CD4-positive, alpha-beta T cell treated with Interleukin-6 at 100 ng/mL for 8 hours (primary cell): ENCODE results near the gene HAND1.
A peak's percentile ranks its signal among the peaks of the same experiment; 100 is the strongest.

Source experiments
- DNase-seq: peaks from one replicate; pipeline ENCODE4 v3.0.0-alpha.2; 2020; ENCODE audit warnings: mixed read lengths, low spot score

HAND1 gene

GRCh38 chr5:154478752-154479159 is 729 bp upstream of the HAND1 start:
- no peak for DNase-seq

GRCh38 chr5:154477382-154478223 is 424 bp downstream of the HAND1 start:
- no peak for DNase-seq

GRCh38 chr5:154476354-154477205 is 1.4 kb downstream of the HAND1 start:
- no peak for DNase-seq

- no peak for DNase-seq
Measured at GRCh38 chr5:154475591-154476353, 2.3 kb downstream of the HAND1 start.

GRCh38 chr5:154474396-154475334 is 3.4 kb downstream of the HAND1 start:
- DNase-seq: no peak

- DNase-seq: no peak
Measured at GRCh38 chr5:154473581-154474283, 4.3 kb downstream of the HAND1 start.

- no peak for DNase-seq
Measured at GRCh38 chr5:154472871-154473580, 5.0 kb downstream of the HAND1 start.

GRCh38 chr5:154470947-154471870 is 6.8 kb downstream of the HAND1 start:
- DNase-seq: no peak

- no peak for DNase-seq
Measured at GRCh38 chr5:154470137-154470536, 7.9 kb downstream of the HAND1 start.

GRCh38 chr5:154467655-154468354 is 10.2 kb downstream of the HAND1 start:
- peak; percentile 56 for DNase-seq

- no peak for DNase-seq
Measured at GRCh38 chr5:154466671-154467070, 11.4 kb downstream of the HAND1 start.

GRCh38 chr5:154466147-154466546 is 11.9 kb downstream of the HAND1 start:
- DNase-seq: no peak

- DNase-seq: no peak
Measured at GRCh38 chr5:154465169-154465568, 12.9 kb downstream of the HAND1 start.

GRCh38 chr5:154464438-154464837 is 13.6 kb downstream of the HAND1 start:
- DNase-seq: no peak

- no peak for DNase-seq
Measured at GRCh38 chr5:154461531-154461930, 16.5 kb downstream of the HAND1 start.

- no peak for DNase-seq
Measured at GRCh38 chr5:154460172-154460571, 17.9 kb downstream of the HAND1 start.

GRCh38 chr5:154459015-154459414 is 19.0 kb downstream of the HAND1 start:
- DNase-seq: no peak

- no peak for DNase-seq
Measured at GRCh38 chr5:154456540-154456939, 21.5 kb downstream of the HAND1 start.
